Stromal cell of bone marrow (primary cell): ENCODE data around the gene ARHGAP26.
"Not testable (repeated sequence)": the region's sequence is repeated elsewhere in the genome, so short reads cannot be mapped to it uniquely, and the experiment has no call there.

ENCODE experiments used
- DNase-seq: peaks from one replicate; pipeline ENCODE4 v3.0.0-alpha.2; 2012; ENCODE audit warnings: low read depth

Gene ARHGAP26

DNA sequence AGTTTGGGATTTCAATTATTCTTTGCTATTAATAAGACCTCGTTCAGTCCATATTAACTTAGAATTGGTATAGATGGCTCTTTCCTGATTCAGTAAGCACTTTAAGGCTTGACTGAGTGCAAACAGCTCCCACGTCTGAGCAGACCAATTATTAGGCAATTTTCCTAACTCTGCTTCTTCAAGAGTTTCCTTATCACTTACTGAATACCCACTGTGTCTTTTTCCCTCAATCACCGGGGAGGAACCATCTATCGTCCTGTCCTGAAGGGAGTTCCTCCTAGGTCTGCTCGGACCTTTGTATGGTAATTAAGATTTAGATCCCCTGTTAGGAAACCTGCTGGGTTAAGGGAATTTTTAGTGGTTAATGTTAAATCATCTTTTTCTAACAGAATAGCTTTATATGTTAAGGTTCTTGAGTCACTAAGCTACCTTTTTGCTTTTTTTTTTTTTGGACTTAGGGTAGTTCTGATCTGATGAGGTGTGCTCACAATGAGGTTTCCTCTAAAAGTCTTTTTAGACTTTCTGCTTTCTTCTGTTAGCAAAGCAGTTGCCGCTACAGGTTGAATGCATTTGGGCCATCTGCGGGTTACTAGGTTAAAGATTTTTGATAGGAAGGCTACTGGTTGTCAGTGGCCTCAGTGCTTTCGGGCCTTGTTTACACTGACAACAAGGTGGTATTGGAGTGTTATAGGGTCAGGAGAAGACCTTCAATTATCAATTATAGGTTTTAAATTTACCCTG lies 322.7 kb downstream of the ARHGAP26 start:
- not testable (repeated sequence) for DNase-seq

DNA sequence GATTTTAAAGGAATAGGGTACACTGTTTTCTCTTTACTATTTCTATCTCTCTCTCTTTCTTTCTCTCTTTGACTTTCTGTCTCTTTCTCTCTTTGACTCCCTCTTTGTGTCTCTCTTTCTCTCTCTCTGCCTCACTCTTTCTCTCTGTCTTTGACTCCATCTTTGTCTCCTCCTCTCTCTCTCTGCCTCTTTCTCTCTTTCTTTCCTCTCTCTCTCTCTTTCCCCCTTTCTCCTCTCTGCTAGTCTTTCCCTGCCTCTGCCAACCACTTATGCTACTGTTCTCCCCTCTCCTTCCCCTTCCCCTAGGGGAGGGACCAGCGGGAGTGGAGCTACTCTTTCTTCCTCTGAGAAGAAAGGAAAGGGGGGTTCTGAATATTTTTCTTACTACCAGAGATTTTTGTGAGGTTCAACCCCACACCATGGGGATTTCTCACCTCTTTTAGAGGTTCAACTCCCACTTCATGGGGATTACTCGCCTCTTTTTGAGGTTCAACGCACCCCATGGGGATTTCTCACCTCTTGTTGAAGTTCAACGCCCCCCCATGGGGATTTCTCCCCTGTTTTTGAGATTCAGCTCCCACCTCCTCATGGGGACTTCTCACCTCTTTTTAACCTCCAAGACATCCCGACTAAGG lies 323.4 kb downstream of the ARHGAP26 start:
- no peak for DNase-seq

GRCh38 chr5:143094087-143094521 lies 323.9 kb downstream of the ARHGAP26 start:
- no peak for DNase-seq

GRCh38 chr5:143094608-143095007 lies 324.4 kb downstream of the ARHGAP26 start:
- DNase-seq: not testable (repeated sequence)

- no peak for DNase-seq
Measured at GRCh38 chr5:143101121-143101520, 330.9 kb downstream of the ARHGAP26 start.

DNA sequence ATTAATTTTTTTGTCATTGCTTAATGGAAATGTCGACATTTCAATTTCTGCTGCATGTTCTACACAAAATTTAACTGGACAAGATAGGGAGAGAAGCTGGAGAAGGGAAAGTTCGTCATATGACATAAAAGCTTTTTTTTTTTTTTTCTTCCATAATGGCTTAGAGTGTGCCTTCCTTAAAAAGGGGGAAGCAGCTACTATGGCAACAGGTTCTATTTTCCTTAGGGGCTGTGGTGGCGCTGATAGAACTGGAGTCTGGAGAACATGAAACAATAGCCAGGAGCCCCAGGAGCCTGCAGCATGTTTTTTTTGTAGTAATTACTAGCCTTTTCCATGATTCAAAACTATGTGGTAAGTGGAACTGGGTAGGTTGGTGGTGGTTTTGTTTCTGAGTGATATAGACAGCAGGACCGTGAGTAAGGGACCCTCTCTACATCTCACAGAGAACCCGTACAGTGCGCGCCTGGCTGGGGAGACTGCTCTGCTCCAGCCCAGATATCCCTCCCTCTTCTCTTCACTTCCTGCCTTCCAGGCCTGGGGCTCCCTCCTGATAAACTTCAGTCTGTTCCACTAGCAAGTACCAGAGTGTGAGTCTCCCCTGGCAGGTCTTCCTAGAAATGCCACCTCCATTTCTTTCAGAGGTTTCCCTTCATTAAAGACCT lies 331.7 kb downstream of the ARHGAP26 start:
- no peak for DNase-seq

DNA sequence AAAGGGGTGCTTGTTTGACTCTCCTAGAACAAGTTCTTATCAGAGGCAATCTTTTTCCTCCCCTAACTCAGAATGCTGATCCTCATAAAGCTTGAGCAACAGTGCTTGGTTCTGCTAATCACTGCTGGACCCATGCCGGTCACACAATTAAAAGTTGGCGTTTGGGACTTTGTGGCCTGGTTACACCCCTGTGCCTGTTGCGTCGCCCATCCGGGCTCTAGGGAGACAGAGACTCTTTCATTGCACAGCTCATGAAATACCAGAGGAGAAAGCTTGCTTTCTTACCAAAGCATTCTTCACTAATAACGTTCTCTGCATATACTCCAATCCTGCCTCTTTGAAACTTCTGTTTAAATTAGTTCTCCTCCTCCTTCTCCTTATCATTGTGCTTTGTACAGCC lies 332.2 kb downstream of the ARHGAP26 start:
- no peak for DNase-seq

GRCh38 chr5:143105216-143105905 lies 335.2 kb downstream of the ARHGAP26 start:
- no peak for DNase-seq

DNA sequence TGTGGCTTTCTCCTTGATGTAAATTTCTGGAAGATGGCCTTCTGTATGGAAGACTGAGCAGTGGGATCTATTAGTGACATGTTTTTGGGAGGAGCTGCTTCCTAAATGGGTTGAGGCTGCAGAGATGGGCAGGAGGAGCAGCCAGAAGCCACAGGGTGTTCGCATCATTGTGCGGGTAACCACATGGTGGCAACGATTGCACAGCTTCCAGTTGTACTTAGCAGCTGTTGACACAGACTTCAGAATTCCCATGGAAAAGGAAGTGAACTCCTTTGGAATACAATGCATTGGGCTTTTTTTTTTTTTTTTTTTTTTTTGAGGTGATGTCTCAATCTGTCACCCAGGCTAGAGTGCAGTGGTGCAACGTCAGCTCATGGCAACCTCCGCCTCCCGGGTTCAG lies 336.0 kb downstream of the ARHGAP26 start:
- DNase-seq: peak; percentile 77

DNA sequence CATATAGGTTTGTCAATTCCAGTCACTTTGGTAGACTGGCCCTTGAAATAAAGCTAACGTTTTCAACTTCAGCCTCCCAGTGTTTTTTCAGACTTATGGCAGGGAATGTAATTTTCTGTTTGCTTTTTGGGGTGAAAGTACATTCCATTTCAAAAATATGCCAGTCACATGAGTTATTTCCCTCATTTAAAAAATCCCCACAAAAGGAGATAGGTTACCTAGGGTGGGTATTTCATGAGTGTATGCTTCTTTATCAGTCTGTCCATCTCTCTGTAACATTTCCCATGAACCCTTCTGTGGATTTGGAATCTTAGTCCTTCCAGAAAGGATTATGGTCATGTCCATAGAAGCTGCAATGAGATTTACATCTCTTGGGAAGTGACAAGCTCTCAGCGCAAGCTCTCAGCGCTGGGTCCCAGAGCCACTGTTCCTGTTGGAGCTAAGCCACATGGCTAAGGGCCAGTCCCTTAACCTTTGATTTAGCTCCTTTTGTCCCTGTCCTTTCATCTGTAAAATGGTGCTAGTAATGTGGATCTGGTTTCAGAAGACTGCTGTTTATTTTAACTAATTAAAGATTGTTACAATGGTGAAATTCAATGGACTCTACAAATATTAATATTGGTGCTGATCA lies 338.4 kb downstream of the ARHGAP26 start:
- DNase-seq: no peak

DNA sequence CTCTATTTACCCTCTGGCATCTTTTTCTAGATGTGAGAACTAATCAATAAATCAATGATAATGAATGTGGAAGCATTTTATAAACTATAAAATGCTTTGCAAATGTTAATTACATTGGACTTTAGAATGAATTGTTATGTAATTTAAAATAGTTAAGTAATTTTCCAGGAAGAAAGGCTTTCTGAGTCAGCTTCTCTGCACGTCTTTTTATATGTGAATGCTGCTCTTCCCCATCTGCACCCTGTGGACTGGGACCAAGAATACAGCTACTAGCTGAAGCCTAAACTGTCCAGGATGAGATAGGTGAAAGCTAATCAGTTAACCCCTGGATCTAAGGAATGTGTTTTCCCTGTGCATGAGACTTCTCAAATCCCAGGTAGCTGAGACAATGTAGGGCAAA lies 340.4 kb downstream of the ARHGAP26 start:
- DNase-seq: no peak

DNA sequence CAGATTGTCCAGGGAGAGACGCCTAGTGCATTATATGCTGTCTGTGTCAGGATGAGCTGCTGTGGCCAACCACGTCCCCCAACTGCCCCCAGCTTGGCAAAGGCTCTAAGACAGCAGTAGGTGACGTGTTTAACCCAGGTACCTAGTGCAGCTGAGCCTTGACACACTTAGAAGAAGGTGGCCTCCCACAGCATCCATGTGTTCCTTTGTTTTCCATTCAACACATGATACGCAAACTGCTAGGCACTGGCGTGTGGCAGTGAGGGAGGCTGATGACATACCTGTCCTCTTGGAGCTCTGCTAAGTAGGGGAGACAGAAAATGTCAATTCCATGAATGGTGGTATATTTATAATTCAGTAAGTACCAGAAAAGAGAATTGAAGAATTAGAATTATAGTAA lies 341.6 kb downstream of the ARHGAP26 start:
- no peak for DNase-seq

- no peak for DNase-seq
Measured at GRCh38 chr5:143113461-143113860, 343.3 kb downstream of the ARHGAP26 start.

- no peak for DNase-seq
Measured at GRCh38 chr5:143114481-143114880, 344.3 kb downstream of the ARHGAP26 start.

GRCh38 chr5:143115381-143115780 lies 345.2 kb downstream of the ARHGAP26 start:
- DNase-seq: no peak

GRCh38 chr5:143116814-143117213 lies 346.6 kb downstream of the ARHGAP26 start:
- DNase-seq: no peak

GRCh38 chr5:143117821-143118220 lies 347.6 kb downstream of the ARHGAP26 start:
- DNase-seq: no peak

GRCh38 chr5:143118222-143118621 lies 348.0 kb downstream of the ARHGAP26 start:
- no peak for DNase-seq

- DNase-seq: not testable (repeated sequence)
Measured at GRCh38 chr5:143118818-143119217, 348.6 kb downstream of the ARHGAP26 start.

GRCh38 chr5:143119291-143119769 lies 349.2 kb downstream of the ARHGAP26 start:
- DNase-seq: no peak

GRCh38 chr5:143119881-143120341 lies 349.7 kb downstream of the ARHGAP26 start:
- DNase-seq: no peak
